ENCODE data around the gene COLEC12.

- no peak for TF ChIP-seq POLR2A (IDR thresholded peaks at IDR 0.05)
- TF ChIP-seq CTCF (IDR thresholded peaks at IDR 0.05) = no peak
These were observed 84.6 kb downstream of the COLEC12 start for GRCh38 chr18:415617-416612.
